Measurements from ENCODE around the gene HNRNPUL2.
A peak's percentile ranks its signal among the peaks of the same experiment; 100 is the strongest.
"Not testable (repeated sequence)": the region's sequence is repeated elsewhere in the genome, so short reads cannot be mapped to it uniquely, and the experiment has no call there.

The HNRNPUL2 gene

DNA sequence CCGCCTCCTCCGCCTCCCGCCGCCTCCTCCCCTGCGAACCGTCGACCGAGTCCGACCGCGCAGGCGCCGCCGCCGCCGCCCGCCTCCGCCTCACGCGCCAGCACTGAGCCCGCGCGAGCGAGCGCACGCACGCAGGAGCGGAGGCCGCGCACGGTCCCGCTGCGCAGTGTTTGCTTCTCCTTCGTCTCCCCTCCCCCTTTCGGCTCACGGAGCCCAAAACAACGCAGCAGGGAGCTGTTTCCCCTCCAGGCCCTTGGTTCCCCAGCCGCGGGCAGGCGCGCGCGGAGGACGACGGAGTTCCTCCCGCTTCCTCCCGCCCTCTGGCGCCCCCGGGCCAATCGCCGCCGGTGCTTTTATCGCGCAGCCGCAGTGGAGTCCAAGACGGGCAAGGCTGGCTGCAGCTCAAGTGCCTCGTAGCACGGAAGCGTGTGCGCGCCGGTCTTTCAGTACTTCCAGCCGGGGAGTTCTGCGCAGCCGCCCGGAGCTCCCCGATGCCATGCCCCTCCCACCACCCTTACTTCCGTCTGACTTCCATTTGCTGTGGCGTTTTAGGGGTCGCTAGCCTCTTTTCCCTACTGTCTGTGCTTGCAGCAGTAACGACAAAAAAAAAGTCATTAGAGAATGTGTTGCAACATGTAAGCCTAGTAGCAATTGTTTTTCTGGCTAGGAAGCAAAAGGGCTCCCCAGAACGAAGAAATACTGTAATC, at the start of gene HNRNPUL2:
TSS of gene HNRNPUL2 (minus strand) at position 293 of the 707 bp plus-strand sequence. CDS start 301 bp downstream, outside the sequence.
- H3K4me3 ChIP-seq (ENCODE audit: low read depth, low read length): peak within 1 kb of the TSS; percentile 88
- peak within 1 kb of the TSS; percentile 84 for H3K9ac ChIP-seq (ENCODE audit: low read depth, low read length)
- peak within 1 kb of the TSS; percentile 98 for H3K27ac ChIP-seq (ENCODE audit: low read depth, low read length)
- H3K27me3 ChIP-seq (ENCODE audit: control insufficient read depth, insufficient read depth, low read length): no peaks in the 10 kb centered on the region
- 0 out of 2 replicates have a peak, but pooled peaks cover 9% of the 10 kb centered on the region for H3K4me1 ChIP-seq (ENCODE audit: control insufficient read depth, insufficient read depth, low read length)
- H3K9me3 ChIP-seq (ENCODE audit: control insufficient read depth, insufficient read depth, low read length): no peaks in the 10 kb centered on the region
- peaks cover 35% of the 10 kb centered on the region for H3K36me3 ChIP-seq (ENCODE audit: control insufficient read depth, insufficient read depth, low read length)

DNA sequence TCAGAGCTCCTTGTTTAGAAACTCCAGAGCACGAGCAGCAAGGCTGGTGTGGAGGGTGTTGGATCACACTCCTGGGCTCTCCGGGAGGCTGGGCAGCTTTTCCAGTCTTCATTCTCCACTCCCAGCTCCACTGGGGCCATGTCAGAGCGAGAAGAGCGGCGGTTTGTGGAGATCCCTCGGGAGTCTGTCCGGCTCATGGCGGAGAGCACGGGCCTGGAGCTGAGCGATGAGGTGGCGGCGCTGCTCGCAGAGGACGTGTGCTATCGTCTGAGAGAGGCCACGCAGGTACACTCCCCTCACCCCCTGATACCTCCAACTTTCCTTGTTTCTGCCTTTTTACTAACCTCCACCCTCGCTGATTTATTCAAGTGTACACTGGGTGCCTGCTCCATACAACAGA, 48.4 kb upstream of the HNRNPUL2 start:
- Histone ChIP-seq H3K9ac (ENCODE audit: low read depth, low read length) (no peak overlapping the region), H3K9me3 (ENCODE audit: control insufficient read depth, insufficient read depth, low read length) (no peaks in the 10 kb centered on the region), H3K4me1 (ENCODE audit: control insufficient read depth, insufficient read depth, low read length) (peaks cover 6% of the 10 kb centered on the region; the same call in 1 of the 2 replicates), H3K27me3 (ENCODE audit: control insufficient read depth, insufficient read depth, low read length) (no peaks in the 10 kb centered on the region), H3K27ac (ENCODE audit: low read depth, low read length) (no peak overlapping the region), H3K4me3 (ENCODE audit: low read depth, low read length) (no peak overlapping the region), H3K36me3 (ENCODE audit: control insufficient read depth, insufficient read depth, low read length) (peaks cover 48% of the 10 kb centered on the region)

DNA sequence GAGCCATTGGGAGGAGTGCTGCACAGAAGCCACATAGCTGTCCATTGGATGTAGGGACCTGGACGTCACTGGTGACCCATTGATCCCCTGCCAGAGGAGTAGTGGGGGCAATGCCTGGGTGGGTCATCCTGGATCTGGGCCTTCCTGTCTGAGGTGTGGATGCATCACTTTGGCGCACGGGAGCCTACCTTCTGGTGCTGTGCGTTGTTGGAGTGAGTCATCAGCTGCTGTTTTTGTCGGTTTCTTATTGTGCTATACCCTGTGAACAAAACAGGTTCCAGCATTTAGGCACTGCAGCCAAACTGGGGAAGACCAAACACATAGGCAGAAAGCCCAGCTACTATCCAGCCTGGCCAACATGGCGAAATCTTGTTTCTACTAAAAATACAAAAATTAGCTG, 47.1 kb upstream of the HNRNPUL2 start:
- no peak overlapping the region for H3K4me3 ChIP-seq (ENCODE audit: low read depth, low read length)
- no peak overlapping the region for H3K9ac ChIP-seq (ENCODE audit: low read depth, low read length)
- peaks cover 17% of the 10 kb centered on the region for H3K4me1 ChIP-seq (ENCODE audit: control insufficient read depth, insufficient read depth, low read length)
- no peaks in the 10 kb centered on the region for H3K27me3 ChIP-seq (ENCODE audit: control insufficient read depth, insufficient read depth, low read length)
- no peak overlapping the region for H3K27ac ChIP-seq (ENCODE audit: low read depth, low read length)
- H3K36me3 ChIP-seq (ENCODE audit: control insufficient read depth, insufficient read depth, low read length): peaks cover 45% of the 10 kb centered on the region
- H3K9me3 ChIP-seq (ENCODE audit: control insufficient read depth, insufficient read depth, low read length): no peaks in the 10 kb centered on the region

DNA sequence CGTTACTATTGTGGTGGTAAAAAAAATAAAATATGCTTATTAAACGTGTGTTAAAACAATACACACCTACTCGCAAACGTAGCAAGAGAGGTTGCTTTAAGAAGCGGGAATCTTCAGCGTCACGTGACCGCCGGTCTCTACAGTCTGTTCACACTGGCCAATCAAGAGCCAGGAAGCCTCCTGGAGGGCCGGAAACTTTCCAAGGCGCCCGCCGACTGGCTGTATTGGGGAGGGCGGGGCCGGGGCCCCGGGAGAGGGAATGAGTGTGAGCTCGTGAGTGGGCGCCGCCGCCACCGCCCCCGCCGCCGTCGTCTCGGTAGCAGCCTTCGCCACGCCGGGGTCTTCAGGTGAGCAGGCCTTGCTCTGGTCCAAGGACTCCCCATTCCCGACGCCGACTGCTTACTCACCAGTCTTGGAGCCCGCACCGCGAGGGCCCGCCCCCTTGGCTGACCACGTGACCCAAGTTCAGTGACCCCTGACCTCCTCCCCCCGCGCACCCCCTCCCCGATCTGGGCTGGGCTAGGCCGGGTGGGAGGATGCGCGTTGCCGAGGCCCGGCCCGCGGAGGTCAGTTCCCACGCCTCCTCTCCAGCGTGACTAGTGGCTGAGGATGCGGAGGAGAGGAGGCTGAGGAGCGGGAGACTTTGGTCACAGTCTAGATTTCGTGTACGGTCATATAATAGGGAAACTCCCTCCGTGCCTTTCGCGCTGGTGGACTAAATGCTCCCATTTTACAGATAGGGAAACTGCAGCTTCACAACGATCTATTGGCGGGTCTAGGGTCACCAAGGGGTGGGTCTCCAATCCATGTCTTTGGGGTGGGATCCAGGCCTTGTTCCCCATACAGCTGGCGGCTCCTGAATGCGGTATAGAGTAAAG, 44.1 kb upstream of the HNRNPUL2 start, which contains the start of gene TAF6L:
TSS of gene TAF6L (plus strand) at position 253 of the 878 bp plus-strand sequence. CDS start 4,388 bp downstream, outside the sequence.
- Histone ChIP-seq H3K4me1 (ENCODE audit: control insufficient read depth, insufficient read depth, low read length) (peaks cover 18% of the 10 kb centered on the region), H3K4me3 (ENCODE audit: low read depth, low read length) (peak within 1 kb of the TSS; percentile 97), H3K9me3 (ENCODE audit: control insufficient read depth, insufficient read depth, low read length) (no peaks in the 10 kb centered on the region), H3K27me3 (ENCODE audit: control insufficient read depth, insufficient read depth, low read length) (no peaks in the 10 kb centered on the region), H3K27ac (ENCODE audit: low read depth, low read length) (peak within 1 kb of the TSS; percentile 99), H3K36me3 (ENCODE audit: control insufficient read depth, insufficient read depth, low read length) (peaks cover 40% of the 10 kb centered on the region), H3K9ac (ENCODE audit: low read depth, low read length) (peak within 1 kb of the TSS; percentile 90)

DNA sequence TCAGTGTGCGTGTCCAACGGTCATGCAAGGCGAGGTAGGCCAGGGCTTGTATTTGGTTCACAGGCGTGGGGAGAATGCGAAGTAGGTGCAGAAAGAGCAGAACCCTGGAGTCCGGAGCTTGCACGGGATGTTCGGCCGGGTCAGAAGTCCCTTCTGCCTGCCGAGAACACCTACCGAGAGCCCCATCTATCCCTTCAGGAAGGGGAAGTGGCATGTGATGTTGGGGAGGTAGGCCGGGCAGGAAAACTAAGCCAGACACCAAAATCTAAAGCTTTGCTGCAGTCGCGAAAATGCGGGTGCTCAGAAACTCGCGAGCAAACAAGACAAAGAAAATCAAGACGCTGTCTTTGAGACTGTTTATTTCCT, 43.5 kb upstream of the HNRNPUL2 start:
- H3K27me3 ChIP-seq (ENCODE audit: control insufficient read depth, insufficient read depth, low read length): no peaks in the 10 kb centered on the region
- no peaks in the 10 kb centered on the region for H3K9me3 ChIP-seq (ENCODE audit: control insufficient read depth, insufficient read depth, low read length)
- peak overlapping the region; percentile 99 for H3K27ac ChIP-seq (ENCODE audit: low read depth, low read length)
- peak overlapping the region; percentile 90 for H3K9ac ChIP-seq (ENCODE audit: low read depth, low read length)
- peak overlapping the region; percentile 97 for H3K4me3 ChIP-seq (ENCODE audit: low read depth, low read length)
- peaks cover 39% of the 10 kb centered on the region for H3K36me3 ChIP-seq (ENCODE audit: control insufficient read depth, insufficient read depth, low read length)
- H3K4me1 ChIP-seq (ENCODE audit: control insufficient read depth, insufficient read depth, low read length): peaks cover 18% of the 10 kb centered on the region

DNA sequence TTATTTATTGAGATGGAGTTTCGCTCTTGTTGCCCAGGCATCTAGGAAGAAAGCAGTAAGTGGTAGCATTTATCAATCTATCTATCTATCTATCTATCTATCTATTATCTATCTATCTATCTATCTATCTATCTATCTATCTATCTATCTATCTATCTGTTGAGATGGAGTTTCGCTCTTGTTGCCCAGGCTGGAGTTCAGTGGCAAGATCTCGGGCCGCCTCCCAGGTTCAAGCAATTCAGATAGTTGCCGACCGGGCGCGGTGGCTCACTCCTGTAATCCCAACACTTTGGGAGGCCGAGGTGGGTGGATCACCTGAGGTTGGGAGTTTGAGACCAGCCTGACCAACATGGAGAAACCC, 33.6 kb upstream of the HNRNPUL2 start:
- not testable (repeated sequence) for H3K9ac ChIP-seq (ENCODE audit: low read depth, low read length); H3K4me3 ChIP-seq (ENCODE audit: low read depth, low read length); H3K27ac ChIP-seq (ENCODE audit: low read depth, low read length); H3K9me3 ChIP-seq (ENCODE audit: control insufficient read depth, insufficient read depth, low read length); H3K27me3 ChIP-seq (ENCODE audit: control insufficient read depth, insufficient read depth, low read length)
- Histone ChIP-seq H3K36me3 (ENCODE audit: control insufficient read depth, insufficient read depth, low read length) (peaks cover 17% of the 10 kb centered on the region), H3K4me1 (ENCODE audit: control insufficient read depth, insufficient read depth, low read length) (peaks cover 19% of the 10 kb centered on the region)

DNA sequence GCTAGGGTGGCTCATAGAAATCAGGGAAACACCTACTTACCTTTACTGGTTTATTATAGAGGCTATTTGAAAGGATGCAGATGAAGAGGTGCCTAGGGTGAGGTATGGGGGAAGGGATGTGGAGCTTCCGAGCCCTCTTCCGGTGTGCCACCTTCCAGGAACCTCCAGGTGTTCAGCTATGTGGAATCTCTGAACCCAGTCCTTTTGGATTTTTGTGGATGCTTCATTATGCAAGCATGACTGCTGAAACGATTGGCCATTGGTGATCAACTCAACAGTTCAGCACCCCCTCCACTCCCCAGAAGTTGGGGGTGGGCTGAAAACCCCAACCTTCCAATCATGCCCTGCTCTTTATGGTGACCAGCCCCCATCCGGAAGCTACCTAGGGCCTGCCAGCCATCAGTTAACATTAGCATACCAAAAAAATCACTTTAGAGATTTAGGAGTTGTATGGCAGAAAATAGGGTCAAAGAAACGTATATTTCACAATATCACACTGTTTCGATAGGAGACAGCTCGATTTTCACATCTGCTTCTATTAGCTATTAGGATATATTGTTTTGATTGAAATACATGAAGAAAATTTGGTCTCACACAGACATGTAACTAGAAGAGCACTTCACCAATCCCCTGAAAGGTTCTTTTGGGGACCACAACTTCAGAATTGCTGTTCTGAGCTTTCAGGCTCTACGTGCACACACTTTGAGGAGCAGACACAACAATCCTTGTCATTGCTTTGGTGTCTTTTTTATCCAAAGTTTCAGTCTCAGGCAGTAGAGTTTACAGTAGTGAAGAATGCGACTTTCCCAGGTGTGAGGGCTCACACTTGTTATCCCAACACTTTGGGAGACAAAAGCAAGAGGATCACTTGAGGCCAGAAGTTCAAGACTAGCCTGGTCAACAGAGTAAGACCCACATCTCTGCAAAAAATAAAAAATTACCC, 30.9 kb upstream of the HNRNPUL2 start:
- H3K9ac ChIP-seq (ENCODE audit: low read depth, low read length): peak overlapping the region; percentile 68
- no peaks in the 10 kb centered on the region for H3K9me3 ChIP-seq (ENCODE audit: control insufficient read depth, insufficient read depth, low read length)
- H3K27me3 ChIP-seq (ENCODE audit: control insufficient read depth, insufficient read depth, low read length): no peaks in the 10 kb centered on the region
- H3K27ac ChIP-seq (ENCODE audit: low read depth, low read length): peak overlapping the region; percentile 90
- H3K4me3 ChIP-seq (ENCODE audit: low read depth, low read length): peak overlapping the region; percentile 62
- H3K36me3 ChIP-seq (ENCODE audit: control insufficient read depth, insufficient read depth, low read length): peaks cover 10% of the 10 kb centered on the region
- H3K4me1 ChIP-seq (ENCODE audit: control insufficient read depth, insufficient read depth, low read length): peaks cover 24% of the 10 kb centered on the region

DNA sequence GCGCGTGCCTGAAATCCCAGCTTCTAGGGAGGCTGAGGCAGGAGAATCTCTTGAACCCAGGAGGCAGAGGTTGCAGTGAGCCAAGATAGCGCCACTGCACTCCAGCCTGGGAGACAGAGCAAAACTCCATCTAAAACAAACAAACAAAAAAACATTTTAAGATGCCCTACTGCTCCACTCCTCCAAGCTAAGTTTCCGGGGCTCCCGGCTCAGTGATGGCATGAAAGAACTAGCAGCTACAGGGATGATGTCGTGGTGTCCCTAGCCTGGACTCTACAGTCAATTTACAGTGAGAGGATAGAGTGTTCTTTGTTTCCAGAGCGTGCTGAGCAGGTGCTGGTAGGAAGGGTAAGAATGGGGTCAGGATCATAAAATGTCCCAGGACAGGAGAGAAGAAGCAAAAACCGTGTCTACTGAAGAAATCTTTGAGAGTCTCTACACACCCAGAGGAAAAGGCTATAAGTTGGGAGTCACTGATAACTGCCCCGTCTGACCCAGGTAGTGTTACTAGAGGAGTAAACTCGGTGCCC, 27.9 kb upstream of the HNRNPUL2 start:
- Histone ChIP-seq H3K4me3 (ENCODE audit: low read depth, low read length) (no peak overlapping the region; the same call in 1 of the 2 replicates), H3K27ac (ENCODE audit: low read depth, low read length) (peak overlapping the region; percentile 2), H3K4me1 (ENCODE audit: control insufficient read depth, insufficient read depth, low read length) (peaks cover 17% of the 10 kb centered on the region), H3K9ac (ENCODE audit: low read depth, low read length) (no peak overlapping the region), H3K36me3 (ENCODE audit: control insufficient read depth, insufficient read depth, low read length) (peaks cover 27% of the 10 kb centered on the region), H3K27me3 (ENCODE audit: control insufficient read depth, insufficient read depth, low read length) (no peaks in the 10 kb centered on the region), H3K9me3 (ENCODE audit: control insufficient read depth, insufficient read depth, low read length) (no peaks in the 10 kb centered on the region)

DNA sequence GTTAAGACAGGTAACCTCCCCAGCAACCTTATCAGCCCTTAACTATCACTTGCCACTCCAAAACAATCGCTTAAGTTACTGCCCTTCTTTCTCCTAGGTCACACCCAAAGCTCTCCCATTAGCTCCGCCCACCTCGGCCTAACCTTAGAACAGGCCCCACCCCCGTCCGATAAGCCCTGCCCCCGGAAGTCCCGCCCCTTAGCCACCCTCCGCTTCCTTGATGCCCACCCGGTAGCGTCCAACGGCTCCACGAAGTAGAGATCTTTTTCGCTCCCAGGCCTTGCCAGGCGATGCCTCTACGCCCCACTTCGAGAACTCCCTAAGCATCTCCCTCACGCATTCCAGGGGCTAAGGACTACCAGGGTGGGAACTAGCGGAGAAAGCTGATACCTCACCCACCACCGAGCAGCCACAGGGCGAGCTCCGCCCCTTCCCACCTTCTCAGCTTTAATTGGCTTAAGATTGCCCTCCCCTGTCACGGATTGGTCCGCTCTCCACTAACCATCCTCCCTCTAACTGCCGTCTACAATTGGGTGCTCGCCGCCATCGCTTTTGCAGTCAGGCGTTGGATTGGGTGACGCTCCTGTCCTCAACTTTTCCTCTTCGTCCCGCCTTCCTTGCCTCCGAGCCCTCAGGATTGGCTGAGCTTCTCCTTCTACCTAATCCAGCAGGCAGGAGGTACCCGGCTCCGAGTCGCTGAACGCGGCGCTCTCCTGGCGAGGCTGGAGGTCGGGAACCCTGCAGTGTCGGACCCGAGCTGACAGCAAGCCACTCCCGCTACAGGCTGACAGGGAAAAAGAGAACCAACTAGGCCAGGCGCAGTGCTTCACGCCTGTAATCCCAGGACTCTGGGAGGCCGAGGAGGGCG, 26.7 kb upstream of the HNRNPUL2 start, which contains the start of gene ZBTB3:
TSS of gene ZBTB3 (minus strand) at position 425 of the 868 bp plus-strand sequence. CDS start 496 bp downstream, outside the sequence.
- Histone ChIP-seq H3K9ac (ENCODE audit: low read depth, low read length) (peak within 1 kb of the TSS; percentile 74), H3K27ac (ENCODE audit: low read depth, low read length) (peak within 1 kb of the TSS; percentile 93), H3K27me3 (ENCODE audit: control insufficient read depth, insufficient read depth, low read length) (no peaks in the 10 kb centered on the region), H3K9me3 (ENCODE audit: control insufficient read depth, insufficient read depth, low read length) (no peaks in the 10 kb centered on the region), H3K4me3 (ENCODE audit: low read depth, low read length) (peak within 1 kb of the TSS; percentile 86), H3K36me3 (ENCODE audit: control insufficient read depth, insufficient read depth, low read length) (peaks cover 36% of the 10 kb centered on the region), H3K4me1 (ENCODE audit: control insufficient read depth, insufficient read depth, low read length) (peaks cover 13% of the 10 kb centered on the region)
